GM23338 (cell line): ENCODE data around the gene PAH. TPM values are rescaled to one million over a fixed set of nuclear protein-coding genes. Genes with fewer than 3 reads are reported as not detected.

Experiments used
- ATAC-seq: fragments of 200-7000 bp; cut with Tn5 transposase; 3 replicates; pipeline ENCODE4 v1.9.1; 2020
- DNase-seq: peaks from one replicate; pipeline ENCODE4 v3.0.0-alpha.2; 2015; ENCODE audit warnings: low spot score
- H2AFZ ChIP-seq: fragments of 200-600 bp; sonication (generic); 2 replicates; pipeline ENCODE4 v1.8.0; 2016; ENCODE audit warnings: antibody characterized with exemption, mild to moderate bottlenecking, moderate library complexity
- H3F3A ChIP-seq: fragments of 200-600 bp; sonication (generic); replicated peaks from 2 replicates; pipeline ENCODE4 v1.8.0; 2017; ENCODE audit warnings: antibody characterized with exemption, mixed run types, low read depth
- H3K27ac ChIP-seq: fragments of 200-600 bp; sonication (generic); 2 replicates; pipeline ENCODE4 v1.6.1; 2016; ENCODE audit warnings: low read depth
- H3K27me3 ChIP-seq: fragments of 200-600 bp; sonication (generic); 2 replicates; pipeline ENCODE4 v1.8.0; 2016; ENCODE audit warnings: mild to moderate bottlenecking, mixed run types, moderate library complexity; ENCODE audit not compliant: insufficient read depth
- H3K36me3 ChIP-seq: fragments of 200-600 bp; sonication (generic); 2 replicates; pipeline ENCODE4 v1.8.0; 2016; ENCODE audit warnings: mild to moderate bottlenecking; ENCODE audit not compliant: insufficient read depth
- H3K4me1 ChIP-seq: fragments of 200-600 bp; sonication (generic); 2 replicates; pipeline ENCODE4 v1.8.0; 2016; ENCODE audit warnings: mild to moderate bottlenecking, moderate library complexity; ENCODE audit not compliant: insufficient read depth
- H3K4me2 ChIP-seq: fragments of 200-600 bp; sonication (generic); 2 replicates; pipeline ENCODE4 v1.7.1; 2017; ENCODE audit warnings: mixed run types
- H3K4me3 ChIP-seq: fragments of 200-600 bp; sonication (generic); 2 replicates; pipeline ENCODE4 v1.6.1; 2016; ENCODE audit warnings: mixed run types
- H3K79me2 ChIP-seq: fragments of 200-600 bp; sonication (generic); replicated peaks from 2 replicates; pipeline ENCODE4 v1.8.0; 2017; ENCODE audit warnings: mild to moderate bottlenecking; ENCODE audit not compliant: insufficient read depth
- H3K9me2 ChIP-seq: fragments of 200-600 bp; sonication (generic); 2 replicates; pipeline ENCODE4 v1.8.0; 2017; ENCODE audit not compliant: insufficient read depth
- H4K20me1 ChIP-seq: fragments of 200-600 bp; sonication (generic); replicated peaks from 2 replicates; pipeline ENCODE4 v1.8.0; 2017; ENCODE audit warnings: mild to moderate bottlenecking; ENCODE audit not compliant: insufficient read depth
- H3K27ac Mint-ChIP-seq: 2 replicates; pipeline ENCODE4 v1.8.0; 2020; ENCODE audit warnings: inconsistent platforms, mild to moderate bottlenecking, moderate library complexity, mixed read lengths
- H3K27me3 Mint-ChIP-seq: 3 replicates; pipeline ENCODE4 v1.8.0; 2022; ENCODE audit warnings: low read depth, mild to moderate bottlenecking, moderate library complexity, mixed read lengths, inconsistent platforms; ENCODE audit not compliant: insufficient read depth, poor library complexity
- H3K36me3 Mint-ChIP-seq: 3 replicates; pipeline ENCODE4 v1.8.0; 2021; ENCODE audit warnings: low read depth, mild to moderate bottlenecking, inconsistent platforms, moderate library complexity, mixed read lengths
- H3K4me1 Mint-ChIP-seq: 3 replicates; pipeline ENCODE4 v1.8.0; 2020; ENCODE audit warnings: mild to moderate bottlenecking, inconsistent platforms, mixed read lengths
- H3K4me3 Mint-ChIP-seq: 3 replicates; pipeline ENCODE4 v1.8.0; 2021; ENCODE audit warnings: moderate library complexity, mild to moderate bottlenecking, inconsistent platforms, mixed read lengths
- H3K9me3 Mint-ChIP-seq: 3 replicates; pipeline ENCODE4 v1.8.0; 2020; ENCODE audit warnings: moderate library complexity, mild to moderate bottlenecking, inconsistent platforms, mixed read lengths
- CREB1 ChIP-seq: fragments of 250-450 bp; sonication (Bioruptor Pico); IDR thresholded peaks from 2 replicates; pipeline ENCODE4 v1.5.0; 2020; ENCODE audit warnings: low read depth, mild to moderate bottlenecking, moderate library complexity
- EZH2 ChIP-seq: fragments of 200-600 bp; sonication (generic); IDR thresholded peaks from one replicate; pipeline ENCODE4 v1.8.0; 2017; ENCODE audit warnings: antibody characterized with exemption, mild to moderate bottlenecking, low read depth; ENCODE audit not compliant: unreplicated experiment
- EZH2phosphoT487 ChIP-seq: fragments of 200-600 bp; sonication (generic); IDR thresholded peaks from one replicate; pipeline ENCODE4 v1.8.1; 2018; ENCODE audit warnings: antibody characterized with exemption; ENCODE audit not compliant: unreplicated experiment
- NANOG ChIP-seq: IDR thresholded peaks from 2 replicates; pipeline ENCODE4 v1.6.1; 2016; ENCODE audit warnings: antibody characterized with exemption, borderline replicate concordance
- POLR2AphosphoS5 ChIP-seq: IDR thresholded peaks from 2 replicates; pipeline ENCODE4 v1.6.1; 2016; ENCODE audit warnings: antibody characterized with exemption, low read depth
- STAT1 ChIP-seq: IDR thresholded peaks from one replicate; pipeline ENCODE4 v1.6.1; 2016; ENCODE audit warnings: antibody characterized with exemption; ENCODE audit not compliant: unreplicated experiment
- ZNF462 ChIP-seq: fragments of 250-450 bp; sonication (Bioruptor Pico); IDR thresholded peaks from 2 replicates; pipeline ENCODE4 v1.5.0; 2020; ENCODE audit warnings: mild to moderate bottlenecking, moderate library complexity
- polyA plus RNA-seq: library from polyadenylated mRNA; unstranded; fragments of >200 nt; fragmentation: Nextera tagmentation; extraction: Ambion mirVana; gene quantifications from 2 replicates; pipeline ENCODE4 v1.2.1, GENCODE V29; 2016
- total RNA-seq: library from RNA; depleted of rRNA; stranded (reverse); fragments of >200 nt; shearing (Covaris generic); gene quantifications from 2 replicates; pipeline ENCODE4 v1.2.3, GENCODE V29; 2014
- TF ChIP-seq, protein P1 (sequence below): IDR thresholded peaks from one replicate; pipeline ENCODE4 v1.6.1; 2018; ENCODE audit warnings: antibody characterized with exemption; ENCODE audit not compliant: unreplicated experiment

The PAH gene
- total and polyA plus RNA-seq, 2 experiments from 2014 or later: 3.7 to 4.8 TPM

GRCh38 chr12:102797528-102797927 is 119.5 kb downstream of the PAH start (continued):
- TF ChIP-seq ZNF462: no peak

DNA sequence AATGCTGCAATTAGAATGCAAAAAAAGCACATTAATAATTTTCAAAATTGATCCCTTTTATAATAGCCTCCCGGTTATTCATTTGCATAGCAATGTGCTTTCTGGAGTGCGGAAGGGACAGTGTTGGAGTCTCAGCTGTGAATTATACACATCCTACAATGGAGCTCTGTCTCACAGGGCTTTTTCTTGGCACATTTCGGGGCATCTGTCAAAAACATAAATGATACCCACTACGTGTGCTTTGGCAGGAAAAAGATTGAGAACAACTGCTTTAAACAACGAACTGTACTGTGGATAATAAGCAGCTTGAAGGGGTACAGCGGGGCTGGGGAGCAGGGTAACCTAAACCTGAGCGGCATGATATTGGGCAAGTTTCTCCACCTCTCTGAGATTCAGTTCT is 123.1 kb downstream of the PAH start:
- H3K4me3 Mint-ChIP-seq: no peak overlapping the region
- H3K27me3 Mint-ChIP-seq: peaks cover 4% of the 10 kb centered on the region
- no peak for DNase-seq
- H3K27ac ChIP-seq: no peak overlapping the region
- H3K4me1 Mint-ChIP-seq: no peaks in the 10 kb centered on the region
- H3K36me3 Mint-ChIP-seq: no peaks in the 10 kb centered on the region
- H3K4me2 ChIP-seq: no peak overlapping the region
- no peak overlapping the region for H3K27ac Mint-ChIP-seq
- no peaks in the 10 kb centered on the region; the same call in 2 of the 3 replicates for H3K9me3 Mint-ChIP-seq
- H3F3A ChIP-seq: no peaks in the 10 kb centered on the region
- H3K4me3 ChIP-seq: no peak overlapping the region
- H3K4me1 ChIP-seq: no peaks in the 10 kb centered on the region
- no peaks in the 10 kb centered on the region for H3K27me3 ChIP-seq
- no peak for ATAC-seq
- H3K36me3 ChIP-seq: no peaks in the 10 kb centered on the region
- peaks cover 8% of the 10 kb centered on the region; the same call in 1 of the 2 replicates for H3K9me2 ChIP-seq
- H2AFZ ChIP-seq: no peak overlapping the region
- no peaks in the 10 kb centered on the region for H4K20me1 ChIP-seq
- H3K79me2 ChIP-seq: no peaks in the 10 kb centered on the region
- no peak for TF ChIP-seq EZH2phosphoT487
- TF ChIP-seq CREB1 (CRISPR knock-in tag): no peak
- TF ChIP-seq NANOG: no peak
- no peak for TF ChIP-seq EZH2
- TF ChIP-seq POLR2AphosphoS5: no peak
- no peak for TF ChIP-seq STAT1
- TF ChIP-seq, protein P1, sequence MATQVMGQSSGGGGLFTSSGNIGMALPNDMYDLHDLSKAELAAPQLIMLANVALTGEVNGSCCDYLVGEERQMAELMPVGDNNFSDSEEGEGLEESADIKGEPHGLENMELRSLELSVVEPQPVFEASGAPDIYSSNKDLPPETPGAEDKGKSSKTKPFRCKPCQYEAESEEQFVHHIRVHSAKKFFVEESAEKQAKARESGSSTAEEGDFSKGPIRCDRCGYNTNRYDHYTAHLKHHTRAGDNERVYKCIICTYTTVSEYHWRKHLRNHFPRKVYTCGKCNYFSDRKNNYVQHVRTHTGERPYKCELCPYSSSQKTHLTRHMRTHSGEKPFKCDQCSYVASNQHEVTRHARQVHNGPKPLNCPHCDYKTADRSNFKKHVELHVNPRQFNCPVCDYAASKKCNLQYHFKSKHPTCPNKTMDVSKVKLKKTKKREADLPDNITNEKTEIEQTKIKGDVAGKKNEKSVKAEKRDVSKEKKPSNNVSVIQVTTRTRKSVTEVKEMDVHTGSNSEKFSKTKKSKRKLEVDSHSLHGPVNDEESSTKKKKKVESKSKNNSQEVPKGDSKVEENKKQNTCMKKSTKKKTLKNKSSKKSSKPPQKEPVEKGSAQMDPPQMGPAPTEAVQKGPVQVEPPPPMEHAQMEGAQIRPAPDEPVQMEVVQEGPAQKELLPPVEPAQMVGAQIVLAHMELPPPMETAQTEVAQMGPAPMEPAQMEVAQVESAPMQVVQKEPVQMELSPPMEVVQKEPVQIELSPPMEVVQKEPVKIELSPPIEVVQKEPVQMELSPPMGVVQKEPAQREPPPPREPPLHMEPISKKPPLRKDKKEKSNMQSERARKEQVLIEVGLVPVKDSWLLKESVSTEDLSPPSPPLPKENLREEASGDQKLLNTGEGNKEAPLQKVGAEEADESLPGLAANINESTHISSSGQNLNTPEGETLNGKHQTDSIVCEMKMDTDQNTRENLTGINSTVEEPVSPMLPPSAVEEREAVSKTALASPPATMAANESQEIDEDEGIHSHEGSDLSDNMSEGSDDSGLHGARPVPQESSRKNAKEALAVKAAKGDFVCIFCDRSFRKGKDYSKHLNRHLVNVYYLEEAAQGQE: no peak
